Liver (tissue), 9 donors: Measurements from ENCODE around the gene P2RY1. TPM values are rescaled to one million over a fixed set of nuclear protein-coding genes. Genes with fewer than 3 reads are reported as not detected.

Experiments
- DNase-seq: peaks from one replicate; pipeline ENCODE4 v3.0.0-alpha.2; 2017; ENCODE audit warnings: low spot score
- H3K27ac ChIP-seq, 2 donors: one replicate each; pipeline ENCODE4 v1.7.0; 2013; ENCODE audit warnings: inconsistent platforms in 2 of 2, low read length in 2 of 2, control low read depth in 1 of 2, low read depth in 1 of 2, mild to moderate bottlenecking in 1 of 2
- H3K27me3 ChIP-seq, 4 donors: one replicate each; pipeline versions ENCODE4 v1.6.1 to v1.7.0; 2013; ENCODE audit warnings: low read length in 3 of 4, inconsistent platforms in 1 of 4, mild to moderate bottlenecking in 1 of 4, moderate library complexity in 1 of 4; ENCODE audit not compliant: control insufficient read depth in 4 of 4, insufficient read depth in 4 of 4
- H3K36me3 ChIP-seq, 4 donors: one replicate each; pipeline versions ENCODE4 v1.6.1 to v1.7.0; 2013; ENCODE audit warnings: low read length in 3 of 4, mild to moderate bottlenecking in 3 of 4, low read depth in 1 of 4, moderate library complexity in 1 of 4; ENCODE audit not compliant: control insufficient read depth in 4 of 4, insufficient read depth in 3 of 4
- H3K4me1 ChIP-seq, 4 donors: one replicate each; pipeline versions ENCODE4 v1.6.1 to v1.7.0; 2013; ENCODE audit warnings: low read length in 3 of 4, mild to moderate bottlenecking in 3 of 4, moderate library complexity in 1 of 4; ENCODE audit not compliant: control insufficient read depth in 4 of 4, insufficient read depth in 4 of 4
- H3K4me3 ChIP-seq, 3 donors: one replicate each; pipeline versions ENCODE4 v1.6.1 to v1.7.0; 2013; ENCODE audit warnings: low read length in 3 of 3, control low read depth in 1 of 3, low read depth in 1 of 3, mild to moderate bottlenecking in 1 of 3
- H3K9ac ChIP-seq, 2 donors: one replicate each; pipeline ENCODE4 v1.7.0; 2013; ENCODE audit warnings: low read length in 2 of 2, mild to moderate bottlenecking in 2 of 2, moderate library complexity in 2 of 2, control low read depth in 1 of 2, low read depth in 1 of 2
- H3K9me3 ChIP-seq, 4 donors: one replicate each; pipeline versions ENCODE4 v1.6.1 to v1.7.0; 2013; ENCODE audit warnings: low read length in 3 of 4; ENCODE audit not compliant: control insufficient read depth in 4 of 4
- EGR1 ChIP-seq, 2 donors: IDR thresholded peaks; 2 replicates each; pipeline ENCODE4 v1.6.1; 2016 to 2018; ENCODE audit warnings: antibody characterized with exemption in 2 of 2, low read depth in 2 of 2
- FOXA1 ChIP-seq: IDR thresholded peaks from 2 replicates; pipeline ENCODE4 v1.6.1; 2016; ENCODE audit warnings: antibody characterized with exemption
- FOXA2 ChIP-seq: IDR thresholded peaks from 2 replicates; pipeline ENCODE4 v1.6.1; 2016; ENCODE audit warnings: antibody characterized with exemption
- GABPA ChIP-seq, 2 donors: IDR thresholded peaks in 1 of 2; conservative IDR thresholded peaks in 1 of 2; 2 replicates each; pipeline ENCODE4 v1.6.1; 2016; ENCODE audit warnings: antibody characterized with exemption in 2 of 2, mild to moderate bottlenecking in 1 of 2, moderate library complexity in 1 of 2
- HNF4A ChIP-seq, 2 donors: conservative IDR thresholded peaks; 2 replicates each; pipeline ENCODE4 v1.6.1; 2016; ENCODE audit warnings: antibody characterized with exemption in 2 of 2, mild to moderate bottlenecking in 2 of 2
- HNF4G ChIP-seq: IDR thresholded peaks from 2 replicates; pipeline ENCODE4 v1.6.1; 2016; ENCODE audit warnings: antibody characterized with exemption
- JUND ChIP-seq, 2 donors: IDR thresholded peaks; 2 replicates each; pipeline ENCODE4 v1.6.1; 2016; ENCODE audit warnings: antibody characterized with exemption in 2 of 2
- MAX ChIP-seq: IDR thresholded peaks from 2 replicates; pipeline ENCODE4 v1.6.1; 2016; ENCODE audit warnings: antibody characterized with exemption
- NR2F2 ChIP-seq: IDR thresholded peaks from 2 replicates; pipeline ENCODE4 v1.6.1; 2016; ENCODE audit warnings: antibody characterized with exemption
- RAD21 ChIP-seq, 2 donors: IDR thresholded peaks; 2 replicates each; pipeline ENCODE4 v1.6.1; 2016; ENCODE audit warnings: antibody characterized with exemption in 2 of 2, mild to moderate bottlenecking in 2 of 2
- REST ChIP-seq: IDR thresholded peaks from 2 replicates; pipeline ENCODE4 v1.6.1; 2016; ENCODE audit warnings: antibody characterized with exemption, mild to moderate bottlenecking
- RXRA ChIP-seq, 2 donors: IDR thresholded peaks; 2 replicates each; pipeline ENCODE4 v1.6.1; 2017 to 2018; ENCODE audit warnings: antibody characterized with exemption in 2 of 2, mild to moderate bottlenecking in 1 of 2
- SP1 ChIP-seq: IDR thresholded peaks from 2 replicates; pipeline ENCODE4 v1.6.1; 2018; ENCODE audit warnings: antibody characterized with exemption, mild to moderate bottlenecking
- TAF1 ChIP-seq: conservative IDR thresholded peaks from 2 replicates; pipeline ENCODE4 v1.6.1; 2016; ENCODE audit warnings: antibody characterized with exemption, mild to moderate bottlenecking
- YY1 ChIP-seq: IDR thresholded peaks from 2 replicates; pipeline ENCODE4 v1.6.1; 2016; ENCODE audit warnings: antibody characterized with exemption, mild to moderate bottlenecking
- ZBTB33 ChIP-seq: IDR thresholded peaks from 2 replicates; pipeline ENCODE4 v1.6.1; 2016; ENCODE audit warnings: antibody characterized with exemption
- polyA plus RNA-seq, 2 donors: library from polyadenylated mRNA; stranded (reverse) in 1 of 2; unstranded in 1 of 2; fragments of 200-250 nt in 1 of 2; fragments of >200 nt in 1 of 2; fragmentation: Nextera tagmentation in 1 of 2; extraction: Ambion mirVana in 1 of 2; gene quantifications; one replicate each; pipeline versions ENCODE4 v1.2.1 to v1.2.3, GENCODE V29; 2013 to 2015
- total RNA-seq, 2 donors: library from RNA; depleted of rRNA; stranded (reverse); fragments of >200 nt; gene quantifications; one replicate each; pipeline ENCODE4 v1.2.3, GENCODE V29; 2014
- TF ChIP-seq, protein P1 (sequence below): IDR thresholded peaks from 2 replicates; pipeline ENCODE4 v1.6.1; 2016; ENCODE audit warnings: antibody characterized with exemption
- TF ChIP-seq, protein P2 (sequence below): fragments of 150-350 bp; IDR thresholded peaks from 2 replicates; pipeline ENCODE4 v1.5.1; 2017; ENCODE audit warnings: improper control_type of control experiment, low read depth, low read length; ENCODE audit not compliant: missing input control
- donor health status: healthy.
- donor health status: healthy.
- donor health status: healthy.
- donor health status: healthy.
- donor health status: healthy.

Gene P2RY1
- total and polyA plus RNA-seq, 4 donors: 0.54 to 7.5 (median 1.9) TPM

DNA sequence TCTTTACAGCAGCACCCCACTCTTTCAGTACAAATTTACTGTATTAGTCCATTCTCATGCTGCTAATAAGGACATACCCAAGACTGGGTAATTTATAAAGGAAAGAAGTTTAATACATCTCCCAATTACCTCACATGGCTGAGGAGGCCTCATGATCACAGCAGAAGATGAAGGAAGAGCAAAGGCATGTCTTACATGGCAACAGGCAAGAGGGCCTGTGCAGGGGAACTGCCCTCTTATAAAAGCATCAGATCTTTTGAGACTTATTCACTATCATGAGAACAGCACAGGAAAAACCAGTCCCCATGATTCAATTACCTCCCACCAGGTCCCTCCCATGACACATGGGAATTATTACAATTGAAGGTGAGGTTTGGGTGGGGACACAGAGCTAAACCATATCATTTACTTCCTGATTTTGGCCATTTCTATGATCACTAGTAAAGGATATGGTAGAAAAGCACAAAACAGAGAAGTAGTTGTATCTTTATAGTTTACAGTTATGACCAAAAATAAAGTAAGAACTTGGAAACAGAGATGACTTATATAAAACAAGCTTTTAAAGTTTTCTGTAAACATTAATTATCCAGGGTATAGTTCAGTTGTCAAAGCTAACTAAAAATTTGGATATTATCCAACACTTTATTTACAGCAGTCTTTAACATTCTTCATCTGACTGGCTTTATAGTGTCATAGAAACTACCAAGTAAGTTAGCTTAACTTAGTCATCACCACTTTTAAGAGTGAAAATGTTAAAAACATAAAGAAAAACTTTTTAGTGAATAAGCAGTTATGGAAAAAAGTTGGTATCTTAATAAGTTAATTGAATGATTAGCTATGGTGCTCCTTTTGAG, 40.2 kb downstream of the P2RY1 start:
- Histone ChIP-seq H3K4me3 (no peak overlapping the region), H3K36me3 (no peaks in the 10 kb centered on the region), H3K27me3 (no peaks in the 10 kb centered on the region), H3K9ac (no peak overlapping the region), H3K27ac (no peak overlapping the region), H3K4me1 (no peaks in the 10 kb centered on the region), H3K9me3 (no peaks in the 10 kb centered on the region)
- no peak for TF ChIP-seq HNF4A (conservative IDR thresholded peaks at IDR 0.05)
- TF ChIP-seq REST: no peak
- TF ChIP-seq, protein P1, sequence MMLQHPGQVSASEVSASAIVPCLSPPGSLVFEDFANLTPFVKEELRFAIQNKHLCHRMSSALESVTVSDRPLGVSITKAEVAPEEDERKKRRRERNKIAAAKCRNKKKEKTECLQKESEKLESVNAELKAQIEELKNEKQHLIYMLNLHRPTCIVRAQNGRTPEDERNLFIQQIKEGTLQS: no peak
- TF ChIP-seq EGR1 (IDR thresholded peaks at IDR 0.05; ENCODE audit: low read depth in 2 of 2): no peak
- TF ChIP-seq MAX: no peak
- no peak for TF ChIP-seq HNF4G
- no peak for TF ChIP-seq RAD21 (IDR thresholded peaks at IDR 0.05)
- no peak for TF ChIP-seq FOXA2
- TF ChIP-seq JUND (IDR thresholded peaks at IDR 0.05): no peak
- no peak for TF ChIP-seq YY1
- TF ChIP-seq ZBTB33: no peak
- TF ChIP-seq, protein P2, sequence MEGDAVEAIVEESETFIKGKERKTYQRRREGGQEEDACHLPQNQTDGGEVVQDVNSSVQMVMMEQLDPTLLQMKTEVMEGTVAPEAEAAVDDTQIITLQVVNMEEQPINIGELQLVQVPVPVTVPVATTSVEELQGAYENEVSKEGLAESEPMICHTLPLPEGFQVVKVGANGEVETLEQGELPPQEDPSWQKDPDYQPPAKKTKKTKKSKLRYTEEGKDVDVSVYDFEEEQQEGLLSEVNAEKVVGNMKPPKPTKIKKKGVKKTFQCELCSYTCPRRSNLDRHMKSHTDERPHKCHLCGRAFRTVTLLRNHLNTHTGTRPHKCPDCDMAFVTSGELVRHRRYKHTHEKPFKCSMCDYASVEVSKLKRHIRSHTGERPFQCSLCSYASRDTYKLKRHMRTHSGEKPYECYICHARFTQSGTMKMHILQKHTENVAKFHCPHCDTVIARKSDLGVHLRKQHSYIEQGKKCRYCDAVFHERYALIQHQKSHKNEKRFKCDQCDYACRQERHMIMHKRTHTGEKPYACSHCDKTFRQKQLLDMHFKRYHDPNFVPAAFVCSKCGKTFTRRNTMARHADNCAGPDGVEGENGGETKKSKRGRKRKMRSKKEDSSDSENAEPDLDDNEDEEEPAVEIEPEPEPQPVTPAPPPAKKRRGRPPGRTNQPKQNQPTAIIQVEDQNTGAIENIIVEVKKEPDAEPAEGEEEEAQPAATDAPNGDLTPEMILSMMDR: no peak
- TF ChIP-seq NR2F2: no peak
- TF ChIP-seq SP1: no peak
- no peak for TF ChIP-seq TAF1
- TF ChIP-seq RXRA (IDR thresholded peaks at IDR 0.05): no peak
- TF ChIP-seq FOXA1: no peak
- TF ChIP-seq GABPA (IDR thresholded peaks at IDR 0.05 in 1 of 2, conservative IDR thresholded peaks at IDR 0.05 in 1 of 2): no peak
- no peak for DNase-seq
